NCI-H1105 treated with DMSO at 0.1 percent for 48 hours (cell line): ENCODE results near the gene SPPL2B.
"Not testable (repeated sequence)": the region's sequence is repeated elsewhere in the genome, so short reads cannot be mapped to it uniquely, and the experiment has no call there.

Source experiments
- DNase-seq: peaks from one replicate; lab custom pipeline; 2025; lab: John Stamatoyannopoulos, UW

The SPPL2B gene

DNA sequence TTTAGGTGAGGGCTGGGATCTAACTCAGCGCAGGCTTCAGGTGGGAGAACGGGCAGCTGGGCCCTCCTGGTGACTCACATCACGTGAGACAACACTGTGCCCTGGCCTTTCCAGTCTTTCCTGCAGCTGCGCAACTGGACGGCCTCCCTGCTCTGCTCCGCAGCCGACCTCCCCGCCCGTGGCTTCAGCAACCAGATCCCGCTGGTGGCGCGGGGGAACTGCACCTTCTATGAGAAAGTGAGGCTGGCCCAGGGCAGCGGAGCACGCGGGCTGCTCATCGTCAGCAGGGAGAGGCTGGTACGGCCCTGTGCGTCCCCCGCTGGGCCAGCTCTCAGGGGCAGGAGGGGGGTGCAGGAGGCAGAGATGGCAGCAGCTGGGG lies 8.8 kb downstream of the SPPL2B start:
- no peak for DNase-seq

DNA sequence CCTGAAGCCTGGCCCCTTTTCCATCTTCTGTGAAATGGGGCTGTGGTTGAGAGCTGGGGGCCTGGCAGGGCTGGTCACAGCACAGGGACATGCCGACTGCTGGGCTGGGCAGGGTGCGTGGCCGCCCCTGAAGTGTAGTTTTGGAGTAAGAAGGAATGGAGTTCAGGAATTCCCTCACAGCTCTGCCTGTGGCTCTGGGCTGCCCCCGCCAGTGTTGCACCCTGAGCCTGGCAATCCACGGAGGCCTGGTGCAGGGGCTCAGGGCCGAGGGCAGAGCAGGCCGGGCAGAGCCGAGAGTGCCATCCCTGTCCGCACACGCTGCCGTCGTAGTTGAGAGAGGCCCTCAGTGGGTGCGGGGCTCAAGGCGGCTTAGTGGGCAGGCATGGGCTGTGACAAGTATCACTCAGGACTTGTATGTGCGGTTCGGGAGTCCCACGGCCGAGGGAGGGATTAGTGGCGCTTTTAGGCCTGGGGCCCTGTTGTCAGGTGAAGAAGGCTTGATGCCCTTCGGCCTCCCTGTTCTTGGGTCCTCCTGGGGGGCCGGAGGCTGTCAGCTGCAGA lies 9.7 kb downstream of the SPPL2B start:
- DNase-seq: no peak

DNA sequence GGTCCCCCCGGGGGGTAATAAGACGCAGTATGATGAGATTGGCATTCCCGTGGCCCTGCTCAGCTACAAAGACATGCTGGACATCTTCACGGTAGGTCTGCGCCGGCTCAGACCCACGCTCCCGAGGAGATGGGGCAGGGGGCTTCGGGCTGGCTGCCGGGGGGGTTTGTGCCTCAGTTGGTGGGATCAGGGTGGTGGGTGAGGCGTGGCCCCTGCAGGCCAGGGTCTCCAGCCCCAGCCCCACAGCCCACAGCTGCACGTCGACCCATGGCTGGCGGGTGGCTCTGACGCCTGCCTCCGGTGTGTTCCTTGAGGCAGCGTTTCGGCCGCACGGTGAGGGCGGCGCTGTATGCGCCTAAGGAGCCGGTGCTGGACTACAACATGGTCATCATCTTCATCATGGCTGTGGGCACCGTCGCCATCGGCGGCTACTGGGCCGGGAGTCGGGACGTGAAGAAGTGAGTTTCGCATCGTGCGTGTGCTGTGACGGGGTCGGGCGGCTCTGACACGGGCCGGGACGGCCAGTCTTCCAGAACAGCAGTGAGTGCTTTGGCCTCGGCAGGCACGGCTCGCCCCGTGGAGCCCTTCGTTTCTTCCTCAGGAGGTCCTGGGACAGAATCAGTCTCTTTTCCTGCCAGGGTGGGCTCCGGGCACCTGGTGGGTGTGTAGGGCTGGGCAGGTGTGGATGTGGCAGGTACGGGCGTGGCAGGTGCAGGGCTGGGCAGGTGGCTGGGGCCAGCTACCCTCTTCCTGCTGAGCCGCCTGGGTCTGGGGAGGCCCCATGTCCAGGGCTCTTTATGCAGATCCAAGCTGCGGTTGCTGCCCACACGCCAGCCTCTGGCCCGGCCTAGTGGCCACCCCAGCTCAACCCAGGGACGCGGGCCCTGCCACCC lies 10.5 kb downstream of the SPPL2B start:
- DNase-seq: no peak

DNA sequence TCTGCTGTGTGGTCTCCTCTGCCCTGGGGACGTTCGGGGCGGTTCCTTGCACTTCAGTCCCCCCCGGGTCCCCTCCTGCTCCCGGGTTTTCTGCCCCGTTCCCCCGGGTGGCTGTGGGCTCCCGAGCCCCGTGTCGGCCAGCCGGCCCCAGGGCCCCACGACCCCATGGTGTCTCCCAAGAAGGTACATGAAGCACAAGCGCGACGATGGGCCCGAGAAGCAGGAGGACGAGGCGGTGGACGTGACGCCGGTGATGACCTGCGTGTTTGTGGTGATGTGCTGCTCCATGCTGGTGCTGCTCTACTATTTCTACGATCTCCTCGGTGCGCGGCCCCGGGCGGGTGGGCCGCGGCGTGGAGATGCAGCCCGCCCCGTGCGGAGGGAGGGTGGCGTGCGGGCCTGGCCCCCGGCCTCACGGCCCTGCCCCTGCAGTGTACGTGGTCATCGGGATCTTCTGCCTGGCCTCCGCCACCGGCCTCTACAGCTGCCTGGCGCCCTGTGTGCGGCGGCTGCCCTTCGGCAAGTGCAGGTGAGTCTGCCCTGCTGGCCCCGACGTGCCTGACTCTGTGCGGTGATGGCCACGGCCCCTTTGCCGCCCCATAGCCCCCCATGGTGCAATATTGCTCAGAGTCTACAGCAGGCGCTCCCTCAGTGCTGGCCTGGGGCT lies 11.3 kb downstream of the SPPL2B start:
- DNase-seq: no peak

DNA sequence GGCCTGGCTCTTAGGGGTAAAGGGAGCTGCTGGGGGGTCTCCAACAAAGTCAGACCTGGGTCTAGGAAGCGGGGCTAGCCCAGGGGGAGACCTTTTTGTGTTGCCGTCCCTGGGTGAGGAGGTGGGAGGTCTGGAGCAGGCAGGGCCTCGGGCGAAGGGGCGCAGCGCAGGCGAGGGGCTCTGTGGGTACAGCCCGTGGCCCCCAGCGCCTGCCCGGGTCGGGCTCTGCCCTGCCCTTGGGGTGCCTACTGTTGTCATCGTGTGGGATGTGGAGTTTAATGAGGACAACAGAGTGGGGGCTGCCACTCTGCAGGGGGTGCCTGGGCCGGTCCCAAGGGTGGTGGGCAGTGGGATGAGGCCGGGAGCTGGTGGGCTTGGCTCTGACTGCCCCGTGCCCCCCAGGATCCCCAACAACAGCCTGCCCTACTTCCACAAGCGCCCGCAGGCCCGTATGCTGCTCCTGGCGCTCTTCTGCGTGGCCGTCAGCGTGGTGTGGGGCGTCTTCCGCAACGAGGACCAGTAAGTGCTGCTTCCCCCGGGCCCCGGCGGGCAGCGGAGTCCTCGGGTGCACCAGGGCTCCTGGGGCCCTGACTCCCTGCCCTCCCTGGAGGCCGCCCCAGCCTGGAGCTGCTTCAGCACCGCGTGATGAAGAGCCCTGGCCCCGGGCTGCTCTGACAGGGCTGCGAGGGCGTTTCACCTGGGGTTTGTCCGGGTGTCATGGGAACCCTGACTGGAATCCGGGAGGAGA lies 12.2 kb downstream of the SPPL2B start:
- DNase-seq: no peak

DNA sequence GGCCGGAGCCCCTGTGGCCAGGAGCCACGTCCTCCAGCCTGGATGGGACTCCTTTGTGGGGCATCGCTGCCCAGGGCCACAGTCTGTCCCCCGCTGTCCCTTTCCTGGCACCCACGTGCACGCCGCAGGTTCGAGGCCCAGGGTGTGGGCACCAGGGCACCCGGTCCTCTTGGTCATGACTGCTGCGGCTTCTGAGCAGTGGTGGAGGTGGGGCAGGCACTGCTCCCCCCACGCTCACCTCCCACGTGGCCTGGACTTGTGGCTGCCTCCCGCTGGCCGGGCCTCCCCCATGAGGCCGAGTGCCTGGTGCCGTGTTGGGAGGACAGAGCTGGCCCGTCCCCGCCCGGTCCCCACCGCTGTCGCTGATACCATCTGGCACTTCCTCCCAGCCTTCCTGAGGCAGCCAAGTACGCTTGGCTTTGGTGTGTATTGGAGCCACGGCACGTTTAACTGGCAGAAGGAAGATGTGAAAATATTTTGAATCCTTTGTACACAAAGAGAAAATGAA lies 12.8 kb downstream of the SPPL2B start:
- DNase-seq: no peak

DNA sequence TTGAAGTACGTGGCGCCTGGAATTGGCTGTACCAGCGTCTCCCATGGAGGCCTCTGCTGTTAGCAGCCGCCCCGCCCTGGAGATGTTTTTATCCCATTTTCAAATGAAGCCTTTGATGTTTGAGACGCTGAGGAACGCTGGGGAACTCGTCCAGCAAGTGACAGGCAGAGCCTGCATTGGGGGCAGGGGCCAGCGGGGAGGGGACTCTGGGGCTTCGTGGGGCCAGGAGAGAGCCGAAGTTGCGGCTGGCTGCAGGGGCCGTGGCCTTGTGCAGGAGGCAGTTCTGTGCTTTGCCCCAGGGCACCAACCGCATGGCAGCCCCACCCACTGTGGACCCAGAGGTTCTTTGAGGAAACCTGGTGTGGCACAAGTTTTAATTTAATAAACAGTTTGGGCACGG lies 13.5 kb downstream of the SPPL2B start:
- DNase-seq: no peak

DNA sequence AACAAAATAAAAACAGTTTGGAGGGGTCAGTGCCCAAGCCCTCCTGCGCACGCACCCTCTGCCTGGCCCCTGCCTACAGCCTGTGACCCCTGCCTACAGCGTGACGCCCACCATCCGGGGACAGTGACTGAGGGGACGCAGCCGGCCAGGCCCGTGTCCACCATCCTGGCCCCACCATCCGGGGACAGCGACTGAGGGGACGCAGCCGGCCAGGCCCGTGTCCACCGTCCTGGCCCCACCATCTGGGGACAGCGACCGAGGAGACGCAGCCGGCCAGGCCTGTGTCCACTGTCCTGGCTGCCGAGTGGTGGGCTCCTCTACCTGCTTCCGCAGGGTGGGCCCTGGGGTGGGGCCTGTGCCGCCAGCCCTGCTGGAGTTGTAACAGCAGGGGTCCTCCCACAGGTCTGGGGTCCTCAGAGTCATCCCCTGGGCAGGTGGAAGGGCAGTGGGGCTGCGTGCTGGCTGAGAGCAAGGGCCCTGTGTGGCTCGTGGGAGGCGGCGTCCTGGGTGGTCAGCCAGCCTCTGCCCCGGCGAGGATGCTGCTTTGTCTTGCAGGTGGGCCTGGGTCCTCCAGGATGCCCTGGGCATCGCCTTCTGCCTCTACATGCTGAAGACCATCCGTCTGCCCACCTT lies 14.3 kb downstream of the SPPL2B start:
- no peak for DNase-seq

DNA sequence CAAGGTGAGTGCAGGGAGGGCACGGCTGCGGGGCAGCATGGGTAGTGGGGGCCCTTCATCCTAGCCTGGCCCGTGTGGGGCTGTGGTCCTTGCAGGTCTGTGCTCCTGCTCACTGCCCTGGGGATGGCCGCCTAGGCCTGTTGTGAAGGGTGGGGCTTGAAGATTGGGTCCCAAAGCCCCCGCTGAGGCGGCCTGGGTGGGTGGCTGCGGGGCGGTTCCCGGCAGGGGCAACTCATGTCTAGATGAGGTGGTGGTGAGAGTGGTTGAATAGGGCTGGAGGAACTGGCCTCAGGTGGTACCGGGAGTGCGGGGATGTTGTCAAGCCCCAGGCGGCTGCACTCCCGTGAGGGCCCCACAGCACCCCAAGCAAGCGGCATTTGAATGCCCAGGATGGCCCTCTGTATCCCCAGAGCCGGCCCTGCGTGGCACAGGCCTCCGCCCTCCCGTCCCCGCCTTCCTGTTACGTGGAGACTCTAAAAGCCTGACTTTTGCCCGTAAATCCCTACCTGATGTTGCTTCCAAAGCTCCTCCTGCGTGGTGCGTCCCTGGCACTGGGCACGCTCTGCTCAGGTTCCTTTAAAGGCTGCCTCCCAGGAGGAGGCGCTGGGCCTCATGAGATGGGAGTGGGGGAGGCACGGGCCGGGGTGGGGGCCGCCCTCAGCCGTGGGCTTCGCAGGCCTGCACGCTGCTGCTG lies 15.0 kb downstream of the SPPL2B start:
- no peak for DNase-seq

DNA sequence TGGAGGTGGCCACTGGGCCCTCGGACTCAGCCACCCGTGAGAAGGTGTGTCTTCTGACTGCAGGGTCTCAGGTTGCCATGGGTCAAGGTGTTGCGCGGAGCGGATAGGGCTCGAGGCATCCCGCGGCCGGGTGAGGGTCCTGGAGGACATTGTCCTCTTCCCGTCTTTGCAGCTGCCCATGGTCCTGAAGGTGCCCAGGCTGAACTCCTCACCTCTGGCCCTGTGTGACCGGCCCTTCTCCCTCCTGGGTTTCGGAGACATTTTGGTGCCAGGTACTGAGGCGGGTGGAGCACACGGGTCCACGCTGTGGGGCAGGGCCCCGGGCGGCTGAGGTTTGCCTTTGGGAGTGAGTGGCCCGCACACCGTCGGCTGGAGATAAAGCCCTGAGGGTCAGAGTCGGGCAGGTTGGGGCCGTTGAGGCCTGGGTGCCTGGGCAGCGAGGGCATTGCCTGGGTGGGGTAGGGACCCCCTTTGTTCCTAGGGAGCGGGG lies 15.9 kb downstream of the SPPL2B start:
- DNase-seq: no peak

DNA sequence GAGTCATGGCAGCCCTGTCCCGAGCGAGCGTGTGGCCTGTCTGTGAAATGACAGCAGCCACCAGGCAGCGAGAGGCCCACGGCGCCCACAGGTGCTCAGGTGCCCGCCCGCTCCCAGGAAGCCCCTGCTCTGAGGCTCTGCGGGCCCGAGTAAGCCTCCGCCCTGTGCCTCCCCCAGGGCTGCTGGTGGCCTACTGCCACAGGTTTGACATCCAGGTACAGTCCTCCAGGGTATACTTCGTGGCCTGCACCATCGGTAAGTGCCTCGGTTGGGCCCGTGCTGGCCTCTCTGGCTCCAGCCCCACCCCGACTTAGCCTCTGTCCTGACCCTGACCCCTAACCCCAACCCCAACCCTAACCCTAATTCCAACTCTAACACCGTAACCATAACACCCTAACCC lies 16.6 kb downstream of the SPPL2B start:
- no peak for DNase-seq

DNA sequence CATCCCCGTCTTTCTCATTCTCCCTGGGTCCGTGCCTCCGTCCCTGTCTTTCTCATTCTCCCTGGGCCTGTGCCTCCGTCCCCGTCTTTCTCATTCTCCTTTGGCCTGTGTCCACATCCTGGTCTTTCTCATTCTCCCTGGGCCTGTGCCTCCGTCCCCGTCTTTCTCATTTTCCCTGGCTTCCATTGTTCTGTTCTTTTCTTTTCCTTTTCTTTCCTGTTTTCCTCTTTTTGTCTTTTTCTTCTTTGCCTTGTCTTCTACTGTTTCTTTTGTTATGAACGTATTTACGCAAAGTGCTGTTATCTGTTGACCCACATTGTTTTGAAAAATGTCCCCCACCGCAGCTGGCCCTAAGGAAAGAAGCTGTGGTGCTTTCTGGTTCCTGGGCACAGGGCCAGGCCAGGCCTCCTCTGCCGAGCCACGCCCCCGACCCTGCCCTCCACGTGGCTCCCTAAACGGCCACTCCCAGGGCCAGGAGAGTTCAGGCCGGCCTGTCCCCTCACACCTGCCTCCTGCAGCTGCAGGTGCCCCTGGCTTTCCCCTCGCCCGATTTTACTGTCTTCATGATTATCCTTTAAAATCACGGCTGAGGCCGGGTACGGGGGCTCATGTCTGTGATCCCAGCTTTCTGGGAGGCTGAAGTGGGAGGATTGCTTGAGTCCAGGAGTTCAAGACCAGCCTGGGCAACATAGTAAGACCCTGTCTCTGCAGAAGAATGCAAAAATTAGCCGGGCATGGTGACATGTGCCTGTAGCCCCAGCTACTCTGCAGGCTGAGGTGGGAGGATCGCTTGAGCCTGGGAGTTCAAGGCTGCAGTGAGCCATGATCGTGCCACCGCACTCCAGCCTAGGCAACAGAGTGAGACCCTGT lies 17.5 kb downstream of the SPPL2B start:
- peak; percentile 83 for DNase-seq

DNA sequence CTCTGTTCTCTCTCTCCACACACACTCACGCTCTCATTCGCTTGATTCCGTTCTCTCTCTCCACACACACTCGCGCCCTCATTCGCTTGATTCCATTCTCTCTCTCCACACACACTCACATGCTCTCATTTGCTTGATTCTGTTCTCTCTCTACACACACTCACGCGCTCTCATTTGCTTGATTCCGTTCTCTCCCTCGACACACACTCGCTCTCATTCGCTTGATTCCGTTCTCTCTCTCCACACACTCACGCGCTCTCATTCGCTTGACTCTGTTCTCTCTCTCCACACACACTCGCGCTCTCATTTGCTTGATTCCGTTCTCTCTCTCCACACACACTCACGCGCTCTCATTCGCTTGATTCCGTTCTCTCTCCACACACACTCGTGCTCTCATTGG lies 21.3 kb downstream of the SPPL2B start:
- DNase-seq: not testable (repeated sequence)

DNA sequence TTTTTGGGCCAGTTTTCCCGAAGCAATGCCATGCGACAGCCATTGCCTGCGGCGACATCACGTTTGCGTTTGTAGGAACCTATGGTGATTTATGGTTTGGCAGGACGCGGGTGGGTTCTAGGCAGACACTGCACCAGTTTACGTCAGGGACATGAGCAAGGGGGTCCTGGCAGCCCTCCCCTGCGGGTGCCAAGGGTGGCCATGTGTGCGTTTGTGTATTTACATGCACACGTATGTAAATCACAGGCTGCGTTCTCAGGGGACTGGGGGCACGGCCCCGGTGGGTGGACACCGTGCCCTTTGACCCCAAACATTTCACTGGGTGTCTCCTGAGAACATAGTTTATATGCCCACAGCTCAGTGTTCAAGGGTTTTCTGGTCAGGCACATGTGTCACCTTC lies 22.2 kb downstream of the SPPL2B start:
- DNase-seq: no peak

DNA sequence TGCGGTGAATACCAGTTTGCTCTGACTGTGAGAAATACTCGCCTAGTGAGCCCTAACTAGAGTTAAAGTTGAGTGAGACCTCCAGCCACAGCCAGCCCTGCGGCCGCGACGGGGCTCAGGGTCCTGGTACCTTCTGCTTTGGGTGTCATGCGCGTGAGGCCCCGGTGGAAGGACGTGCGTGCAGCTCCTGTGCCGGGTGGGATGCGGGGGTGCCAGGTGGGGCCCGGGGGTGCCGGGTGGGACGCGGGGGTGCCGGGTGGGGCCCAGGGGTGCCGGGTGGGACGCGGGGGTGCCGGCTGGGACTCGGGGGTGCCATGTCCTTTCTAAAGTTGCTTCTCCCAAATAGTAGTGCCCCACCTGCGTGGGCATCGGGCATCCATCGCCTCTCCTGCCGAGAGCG lies 23.1 kb downstream of the SPPL2B start:
- DNase-seq: no peak

DNA sequence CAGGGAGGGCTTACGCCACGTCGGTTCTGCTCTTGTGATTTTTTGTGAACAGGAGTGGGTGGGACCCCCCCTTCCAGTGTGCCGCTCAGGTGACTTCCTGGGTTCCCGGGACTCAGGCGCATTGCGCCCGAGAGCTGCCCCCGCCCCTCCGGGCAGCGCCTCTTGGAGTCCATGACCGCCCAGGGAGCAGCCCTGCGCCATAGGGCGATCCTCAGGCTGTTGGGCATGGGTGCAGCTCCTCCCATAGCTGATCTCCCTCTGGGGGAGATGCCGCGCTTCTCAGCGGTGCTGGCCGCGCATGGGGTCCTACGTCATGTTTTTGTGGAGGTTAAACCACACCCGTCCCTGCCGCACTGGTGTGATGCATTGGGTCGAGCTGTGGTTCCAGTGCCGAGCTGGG lies 23.6 kb downstream of the SPPL2B start:
- DNase-seq: no peak

DNA sequence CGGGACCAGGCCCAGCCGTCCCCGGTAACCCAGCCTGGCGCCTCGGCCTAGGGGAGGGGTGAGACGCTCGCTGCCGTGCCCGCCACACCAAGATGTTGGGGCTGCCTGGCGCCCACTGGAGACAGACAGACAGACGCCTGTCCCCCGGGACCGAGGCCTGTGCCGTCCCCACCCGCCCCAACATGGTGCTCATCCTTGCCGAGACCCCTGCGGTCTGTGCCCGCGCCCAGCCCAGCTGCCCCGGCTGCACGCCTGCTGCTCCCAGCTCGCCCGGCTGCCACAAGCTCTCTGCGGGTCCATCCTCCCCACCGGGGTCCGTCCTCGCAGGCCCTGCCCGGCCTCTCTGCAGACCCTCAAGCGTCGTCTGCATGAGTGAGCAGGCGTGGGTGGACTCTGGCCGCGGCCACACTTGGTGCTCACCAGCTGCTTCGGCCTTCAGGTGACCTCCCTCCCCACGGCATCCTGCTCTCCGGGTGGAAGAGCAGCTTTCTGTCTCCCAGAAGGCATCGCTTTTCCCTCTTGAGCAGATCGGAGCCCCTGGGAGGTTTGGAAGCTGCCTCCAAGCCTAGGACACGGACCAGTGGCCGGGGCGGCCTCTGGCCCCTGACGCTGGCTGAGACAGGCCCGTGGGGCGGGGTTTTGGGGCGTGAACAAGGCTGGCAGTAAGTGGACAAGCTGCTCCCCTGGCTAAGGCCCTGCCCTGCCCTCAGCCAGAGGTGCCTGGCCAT lies 24.8 kb downstream of the SPPL2B start:
- no peak for DNase-seq

DNA sequence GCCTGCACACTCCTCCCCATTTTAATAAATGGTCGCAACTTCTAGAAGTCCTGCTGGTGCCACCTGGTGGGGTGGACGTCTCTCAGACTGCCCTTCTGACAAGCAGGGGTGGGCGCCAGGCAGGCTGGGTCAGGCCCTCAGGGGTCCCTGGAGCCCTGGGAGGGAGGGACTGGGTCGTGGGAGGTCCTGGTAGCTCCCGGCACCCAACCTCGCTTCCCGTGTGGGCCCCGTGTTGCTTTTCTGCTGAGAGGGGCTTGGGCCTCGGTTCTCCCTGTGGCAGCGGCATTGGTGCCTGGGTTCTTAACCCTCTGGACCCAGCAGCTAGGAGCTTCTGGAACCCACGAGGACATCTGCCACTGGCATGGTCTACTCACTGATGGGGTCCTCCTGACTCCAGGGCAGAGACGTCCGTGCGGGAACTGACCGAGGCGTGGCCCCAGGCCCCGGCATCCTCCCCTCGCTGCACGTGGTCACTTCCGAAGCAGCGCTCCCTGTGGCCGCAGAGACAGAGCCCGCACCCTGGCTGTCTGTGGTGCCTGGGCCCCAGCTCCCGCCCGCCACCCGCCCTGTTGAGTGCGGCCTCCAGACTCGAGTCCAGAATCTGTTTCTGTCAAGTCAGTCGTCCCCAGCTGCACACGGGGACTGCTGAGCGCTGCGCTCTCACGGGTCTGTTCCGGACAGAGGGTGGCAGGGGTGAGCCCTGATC lies 25.6 kb downstream of the SPPL2B start:
- no peak for DNase-seq

DNA sequence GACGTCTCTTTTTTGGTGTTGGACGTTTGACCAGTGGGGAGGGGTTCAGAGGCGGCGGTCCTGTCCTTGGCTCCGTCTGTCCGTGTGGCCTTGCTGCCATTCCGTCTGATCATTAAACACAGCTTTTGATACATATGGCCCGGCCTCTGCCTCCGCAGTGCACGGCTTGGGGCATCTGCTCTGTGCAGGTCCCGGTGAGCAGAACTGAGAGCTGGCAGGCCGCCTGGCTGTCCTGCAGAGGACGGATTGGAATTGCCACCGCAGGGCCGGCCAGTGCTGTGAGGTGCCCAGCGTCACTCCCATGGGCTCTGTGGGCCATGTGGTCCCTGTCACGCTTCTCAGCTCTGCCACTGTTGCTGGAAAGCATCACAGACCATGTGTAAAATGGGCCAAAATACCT lies 26.2 kb downstream of the SPPL2B start:
- no peak for DNase-seq
